ENCODE results near the gene CTSA. TPM values are rescaled to one million over a fixed set of nuclear protein-coding genes. Genes with fewer than 3 reads are reported as not detected.

Gene CTSA
- total RNA-seq, 2 donors from 2014 or later = 83.8 to 116 TPM

DNA sequence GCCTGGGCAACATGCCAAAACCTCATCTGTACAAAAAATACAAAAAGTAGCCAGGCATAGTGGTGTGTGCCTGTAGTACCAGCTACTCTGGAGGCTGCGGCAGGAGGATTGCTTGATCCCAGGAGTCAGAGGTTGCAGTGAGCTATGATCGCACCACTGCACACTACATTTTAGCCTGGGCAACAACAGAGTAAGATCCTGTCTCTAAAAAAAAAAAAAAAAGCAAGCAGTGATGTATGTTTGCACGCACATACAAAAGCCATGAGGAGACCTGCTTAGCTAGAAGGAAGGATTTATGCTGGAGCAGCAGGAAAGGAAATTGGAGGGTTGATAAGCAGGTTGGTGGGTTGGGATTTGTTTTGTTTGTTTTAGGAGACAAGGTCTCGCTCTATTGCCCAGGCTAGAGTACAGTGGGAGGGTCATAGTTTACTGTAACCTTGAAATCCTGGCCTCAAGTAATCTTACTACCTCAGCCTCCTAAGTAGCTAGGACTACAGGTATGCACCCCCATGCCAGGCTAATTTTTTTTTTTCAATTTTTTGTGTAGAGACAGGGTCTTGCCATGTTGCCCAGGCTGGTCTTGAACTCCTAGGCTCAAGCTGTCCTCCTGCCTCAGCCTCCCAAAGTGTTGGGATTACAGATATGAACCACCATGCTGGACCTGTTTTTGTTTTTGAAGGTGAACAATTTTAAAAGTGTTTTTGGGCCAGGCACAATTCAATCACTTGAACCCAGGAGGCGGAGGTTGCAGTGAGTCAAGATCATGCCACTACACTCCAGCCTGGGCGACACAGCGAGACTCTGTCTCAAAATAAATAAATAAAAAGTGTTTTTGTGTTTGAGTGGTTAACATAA, 29.7 kb upstream of the CTSA start:
- no peak for TF ChIP-seq CTCF (IDR thresholded peaks at IDR 0.05)
- H3K36me3 ChIP-seq = no peaks in the 10 kb centered on the region
- H3K4me1 ChIP-seq = peaks cover 0 to 13% of the 10 kb centered on the region in 2 donors
- H3K4me3 ChIP-seq = no peak overlapping the region
- H3K27ac ChIP-seq = no peak overlapping the region
- H3K9me3 ChIP-seq = no peaks in the 10 kb centered on the region
- H3K27me3 ChIP-seq = no peaks in the 10 kb centered on the region
- DNase-seq (ENCODE audit: low spot score) = no peak

DNA sequence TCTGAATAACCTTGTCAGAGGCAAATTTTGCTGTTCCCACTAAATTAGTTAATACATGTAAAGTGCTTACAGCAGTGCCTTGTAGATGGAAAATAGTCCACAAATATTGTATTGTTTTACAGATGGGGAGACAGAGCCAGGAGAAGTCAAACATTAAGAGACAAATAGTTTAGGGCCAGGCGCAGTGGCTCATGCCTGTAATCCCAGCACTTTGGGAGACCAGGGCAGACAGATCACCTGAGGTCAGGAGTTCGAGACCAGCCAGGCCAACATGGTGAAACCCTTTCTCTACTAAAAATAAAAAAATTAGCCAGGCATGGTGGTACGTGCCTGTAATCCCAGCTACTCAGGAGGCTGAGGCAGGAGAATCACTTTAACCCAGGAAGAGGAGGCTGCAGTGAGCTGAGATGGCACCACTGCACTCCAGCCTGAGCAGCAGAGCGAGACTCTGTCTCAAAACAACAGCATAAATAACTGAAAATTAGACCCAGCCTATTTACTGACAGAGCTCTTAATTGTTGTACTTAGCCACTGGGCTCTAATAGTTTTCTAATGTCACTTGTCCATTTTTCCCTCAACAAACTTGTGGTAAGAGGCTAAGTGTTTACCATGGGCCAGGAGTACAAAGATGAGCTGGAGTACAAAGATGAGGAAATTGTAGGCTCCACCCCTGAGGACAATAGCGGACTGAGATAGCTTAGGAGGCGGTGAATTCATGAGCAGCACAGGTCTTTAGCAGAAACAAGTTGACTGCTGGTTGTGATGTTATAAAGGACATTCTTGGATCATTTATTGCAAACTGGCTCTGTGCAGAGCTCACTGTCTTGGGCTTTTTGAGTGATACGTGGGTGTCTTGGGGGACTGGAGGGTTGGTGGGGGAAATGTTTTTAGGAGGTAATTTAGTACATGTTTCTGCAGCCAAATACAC, 27.3 kb upstream of the CTSA start:
- no peak for TF ChIP-seq CTCF (IDR thresholded peaks at IDR 0.05)

DNA sequence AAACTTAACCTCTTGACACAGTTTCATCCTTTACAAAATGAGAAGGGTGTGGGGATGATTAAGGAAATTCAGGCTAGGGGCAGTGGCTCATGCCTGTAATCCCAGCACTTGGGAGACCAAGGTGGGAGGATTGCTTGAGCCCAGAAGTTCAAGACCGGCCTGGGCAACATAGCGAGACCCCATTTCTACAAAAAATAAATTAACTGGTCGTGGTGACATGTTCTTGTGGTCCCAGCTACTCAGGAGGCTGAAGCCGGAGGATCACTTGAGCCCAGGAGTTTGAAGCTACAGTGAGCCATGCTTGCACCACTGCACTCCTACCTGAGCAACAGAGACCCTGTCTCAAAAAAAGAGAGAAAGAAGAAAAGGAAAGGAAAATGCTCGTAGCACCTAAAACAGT, 24.7 kb upstream of the CTSA start:
- Histone ChIP-seq H3K27ac (no peak overlapping the region), H3K36me3 (no peaks in the 10 kb centered on the region), H3K9me3 (no peaks in the 10 kb centered on the region), H3K4me1 (no peaks in the 10 kb centered on the region), H3K4me3 (no peak overlapping the region), H3K27me3 (no peaks in the 10 kb centered on the region)
- no peak for DNase-seq (ENCODE audit: low spot score)
- no peak for TF ChIP-seq CTCF (IDR thresholded peaks at IDR 0.05)

More for the DNA sequence above, 27.3 kb upstream of the CTSA start:
- no peaks in the 10 kb centered on the region for H3K4me1 ChIP-seq
- no peak overlapping the region for H3K27ac ChIP-seq
- no peaks in the 10 kb centered on the region for H3K36me3 ChIP-seq
- no peaks in the 10 kb centered on the region for H3K27me3 ChIP-seq
- H3K4me3 ChIP-seq = no peak overlapping the region
- no peak for DNase-seq (ENCODE audit: low spot score)
- H3K9me3 ChIP-seq = no peaks in the 10 kb centered on the region

DNA sequence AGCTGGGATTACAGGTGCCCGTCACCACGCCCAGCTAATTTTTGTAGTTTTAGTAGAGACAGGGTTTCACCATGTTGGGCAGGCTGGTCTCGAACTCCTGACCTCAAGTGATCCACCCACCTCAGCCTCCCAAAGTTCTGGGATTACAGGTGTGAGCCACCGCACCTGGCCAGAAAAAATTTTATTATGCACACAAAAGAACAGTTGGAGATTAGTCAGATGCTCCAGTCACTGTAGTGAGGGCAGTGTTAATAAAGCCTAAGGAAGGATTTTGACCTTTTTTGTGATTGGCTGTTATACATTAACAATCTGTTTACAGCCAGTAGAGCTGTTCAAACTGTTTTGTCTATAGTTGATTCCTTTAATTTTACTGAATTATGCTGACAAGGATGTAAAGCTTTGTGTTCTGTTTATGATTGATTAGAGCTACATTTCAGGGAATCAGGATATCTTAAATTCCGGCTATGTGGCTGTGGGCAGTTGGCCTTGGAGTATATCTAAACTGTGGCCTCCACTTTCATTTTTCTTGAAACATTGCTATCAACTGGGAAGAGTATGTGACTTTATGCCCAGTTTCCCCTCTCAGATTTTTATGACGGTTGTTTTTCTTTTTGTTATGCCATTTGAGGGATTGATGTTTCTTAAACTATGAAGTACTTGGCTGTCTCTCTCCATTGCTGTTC, 23.9 kb upstream of the CTSA start:
- no peak overlapping the region for H3K27ac ChIP-seq
- H3K4me3 ChIP-seq = no peak overlapping the region
- no peaks in the 10 kb centered on the region for H3K4me1 ChIP-seq
- no peak for DNase-seq (ENCODE audit: low spot score)
- H3K36me3 ChIP-seq = no peaks in the 10 kb centered on the region
- no peaks in the 10 kb centered on the region for H3K9me3 ChIP-seq
- TF ChIP-seq CTCF (IDR thresholded peaks at IDR 0.05) = no peak
- H3K27me3 ChIP-seq = no peaks in the 10 kb centered on the region

GRCh38 chr20:45867819-45868176, 23.3 kb upstream of the CTSA start:
- H3K27ac ChIP-seq = no peak overlapping the region

More at GRCh38 chr20:45867819-45868176, 23.3 kb upstream of the CTSA start:
- Histone ChIP-seq H3K36me3 (no peaks in the 10 kb centered on the region), H3K27me3 (no peaks in the 10 kb centered on the region), H3K9me3 (no peaks in the 10 kb centered on the region), H3K4me1 (no peaks in the 10 kb centered on the region), H3K4me3 (no peak overlapping the region)
- no peak for DNase-seq (ENCODE audit: low spot score)
- TF ChIP-seq CTCF (IDR thresholded peaks at IDR 0.05) = no peak
